HepG2 (cell line): ENCODE data around the gene PPM1M. TPM values are rescaled to one million over a fixed set of nuclear protein-coding genes. Genes with fewer than 3 reads are reported as not detected.

Source experiments
- ATRX ChIP-seq: sonication (generic); formaldehyde crosslinking; IDR thresholded peaks from 2 replicates; pipeline ENCODE4 v1.4.0; 2020; ENCODE audit warnings: missing genetic modification reagents, borderline replicate concordance
- CBX5 ChIP-seq: sonication (generic); formaldehyde crosslinking; IDR thresholded peaks from 2 replicates; pipeline ENCODE4 v1.4.0; 2020; ENCODE audit warnings: missing genetic modification reagents, borderline replicate concordance
- CENPBD1 ChIP-seq: sonication (generic); formaldehyde crosslinking; IDR thresholded peaks from 2 replicates; pipeline ENCODE4 v1.8.0; 2022; ENCODE audit warnings: missing genetic modification reagents, low read depth, mild to moderate bottlenecking, borderline replicate concordance
- FOXJ3 ChIP-seq: sonication (generic); formaldehyde crosslinking; IDR thresholded peaks from 2 replicates; pipeline ENCODE4 v1.4.0; 2020; ENCODE audit warnings: missing genetic modification reagents, mild to moderate bottlenecking, borderline replicate concordance
- HES4 ChIP-seq: sonication (generic); formaldehyde crosslinking; IDR thresholded peaks from 2 replicates; pipeline ENCODE4 v1.9.0; 2021; ENCODE audit warnings: mild to moderate bottlenecking, missing genetic modification reagents, borderline replicate concordance
- MEF2D ChIP-seq: sonication (generic); formaldehyde crosslinking; IDR thresholded peaks from 2 replicates; pipeline ENCODE4 v1.5.1; 2020; ENCODE audit warnings: mild to moderate bottlenecking, missing genetic modification reagents
- RBFOX2 ChIP-seq: fragments of 200-400 bp; formaldehyde crosslinking; IDR thresholded peaks from 2 replicates; pipeline ENCODE4 v1.6.1; 2017; ENCODE audit warnings: low read depth, mild to moderate bottlenecking, low read length
- SP5 ChIP-seq: IDR thresholded peaks from 2 replicates; pipeline ENCODE4 v1.6.1; 2016; ENCODE audit warnings: low read depth, borderline replicate concordance
- TAF15 ChIP-seq: fragments of 200-400 bp; formaldehyde crosslinking; IDR thresholded peaks from one replicate; pipeline ENCODE4 v1.6.1; 2018; ENCODE audit warnings: mild to moderate bottlenecking, low read depth, low read length; ENCODE audit not compliant: poor library complexity, severe bottlenecking
- TEAD3 ChIP-seq: optimal IDR thresholded peaks from 2 replicates; pipeline ENCODE3; 2016; ENCODE audit warnings: borderline replicate concordance
- TP53 ChIP-seq: sonication (generic); formaldehyde crosslinking; conservative IDR thresholded peaks from 2 replicates; pipeline ENCODE4 v1.4.0; 2020; ENCODE audit warnings: missing genetic modification reagents
- ZBTB21 ChIP-seq: sonication (generic); formaldehyde crosslinking; IDR thresholded peaks from 2 replicates; pipeline ENCODE4 v1.4.0; 2020; ENCODE audit warnings: missing genetic modification reagents
- ZBTB7B ChIP-seq: sonication (generic); formaldehyde crosslinking; IDR thresholded peaks from 2 replicates; pipeline ENCODE4 v1.4.0; 2020; ENCODE audit warnings: missing genetic modification reagents
- ZFP37 ChIP-seq: sonication (generic); formaldehyde crosslinking; IDR thresholded peaks from 2 replicates; pipeline ENCODE4 v1.4.0; 2020; ENCODE audit warnings: missing genetic modification reagents, borderline replicate concordance
- ZFP82 ChIP-seq: sonication (generic); formaldehyde crosslinking; IDR thresholded peaks from 2 replicates; pipeline ENCODE4 v1.5.1; 2020; ENCODE audit warnings: mild to moderate bottlenecking, missing genetic modification reagents, borderline replicate concordance
- ZFX ChIP-seq: sonication (generic); formaldehyde crosslinking; IDR thresholded peaks from 2 replicates; pipeline ENCODE4 v1.4.0; 2020; ENCODE audit warnings: mild to moderate bottlenecking, low read depth, missing genetic modification reagents, moderate library complexity
- ZFYVE20 ChIP-seq: sonication (generic); formaldehyde crosslinking; IDR thresholded peaks from 2 replicates; pipeline ENCODE4 v1.8.0; 2023; ENCODE audit warnings: low read depth, mild to moderate bottlenecking, moderate library complexity, missing genetic modification reagents, borderline replicate concordance
- ZNF136 ChIP-seq: sonication (generic); formaldehyde crosslinking; IDR thresholded peaks from 2 replicates; pipeline ENCODE4 v1.8.1; 2022; ENCODE audit warnings: low read depth, mild to moderate bottlenecking, moderate library complexity, missing genetic modification reagents
- ZNF234 ChIP-seq: sonication (generic); formaldehyde crosslinking; conservative IDR thresholded peaks from 2 replicates; pipeline ENCODE4 v1.5.1; 2020; ENCODE audit warnings: mild to moderate bottlenecking, missing genetic modification reagents
- ZNF274 ChIP-seq: sonication (generic); formaldehyde crosslinking; IDR thresholded peaks from 2 replicates; pipeline ENCODE4 v1.5.1; 2020; ENCODE audit warnings: mild to moderate bottlenecking, missing genetic modification reagents
- ZNF333 ChIP-seq: sonication (generic); formaldehyde crosslinking; IDR thresholded peaks from 2 replicates; pipeline ENCODE4 v1.4.0; 2020; ENCODE audit warnings: mild to moderate bottlenecking, missing genetic modification reagents, borderline replicate concordance
- ZNF557 ChIP-seq: sonication (generic); formaldehyde crosslinking; IDR thresholded peaks from 2 replicates; pipeline ENCODE4 v1.4.0; 2020; ENCODE audit warnings: missing genetic modification reagents
- ZNF660 ChIP-seq: sonication (generic); formaldehyde crosslinking; IDR thresholded peaks from 2 replicates; pipeline ENCODE4 v1.5.1; 2020; ENCODE audit warnings: mild to moderate bottlenecking, low read depth, missing genetic modification reagents, borderline replicate concordance
- ZNF766 ChIP-seq: sonication (generic); formaldehyde crosslinking; IDR thresholded peaks from 2 replicates; pipeline ENCODE4 v1.5.0; 2020; ENCODE audit warnings: missing genetic modification reagents, borderline replicate concordance
- ZNF782 ChIP-seq: sonication (generic); formaldehyde crosslinking; IDR thresholded peaks from 2 replicates; pipeline ENCODE4 v1.4.0; 2020; ENCODE audit warnings: missing genetic modification reagents, mild to moderate bottlenecking, borderline replicate concordance
- polyA plus RNA-seq, 8 experiments: library from polyadenylated mRNA; depleted of rRNA in 3 of 8; stranded (reverse) in 7 of 8; unstranded in 1 of 8; fragments of >200 nt; fragmentation: Illumina TruSeq in 4 of 8; extraction: Trizol in 4 of 8; gene quantifications; 2 replicates each; pipeline versions ENCODE4 v1.2.1 to v1.2.3, GENCODE V29; 2011 to 2016; ENCODE audit warnings: low read depth in 4 of 8, missing spikeins in 1 of 8, mixed read lengths in 1 of 8; ENCODE audit not compliant: insufficient read depth in 1 of 8
- total RNA-seq, 5 experiments: library from RNA; depleted of rRNA; stranded (reverse); fragments of >200 nt; fragmentation: Illumina TruSeq; extraction: Trizol; gene quantifications; 2 replicates each; pipeline ENCODE4 v1.2.3, GENCODE V29; 2016; ENCODE audit warnings: low read depth in 1 of 5
- TF ChIP-seq, protein P1 (sequence below): sonication (generic); formaldehyde crosslinking; IDR thresholded peaks from 2 replicates; pipeline ENCODE4 v1.5.1; 2020; ENCODE audit warnings: mild to moderate bottlenecking, moderate library complexity, missing genetic modification reagents
- TF ChIP-seq, protein P2 (sequence below): sonication (generic); formaldehyde crosslinking; IDR thresholded peaks from 2 replicates; pipeline ENCODE4 v1.4.0; 2020; ENCODE audit warnings: mild to moderate bottlenecking, missing genetic modification reagents

PPM1M gene
- total and polyA plus RNA-seq, 2 of the 13 experiments (the other 11 are each of a cell fraction or from before 2014, with no cell fraction given), result 2.5 to 5.9 TPM

- TF ChIP-seq ZNF274 (CRISPR knock-in tag), result 0 out of 2 replicates have a peak, but pooled peaks have one; percentile 32
- TF ChIP-seq ZNF766 (CRISPR knock-in tag), result peak; percentile 80; the same call in 1 of the 2 replicates
- TF ChIP-seq ZNF333, result no peak
- TF ChIP-seq HES4 (CRISPR knock-in tag), result peak; percentile 89
- TF ChIP-seq SP5, result no peak
- TF ChIP-seq, protein P1, sequence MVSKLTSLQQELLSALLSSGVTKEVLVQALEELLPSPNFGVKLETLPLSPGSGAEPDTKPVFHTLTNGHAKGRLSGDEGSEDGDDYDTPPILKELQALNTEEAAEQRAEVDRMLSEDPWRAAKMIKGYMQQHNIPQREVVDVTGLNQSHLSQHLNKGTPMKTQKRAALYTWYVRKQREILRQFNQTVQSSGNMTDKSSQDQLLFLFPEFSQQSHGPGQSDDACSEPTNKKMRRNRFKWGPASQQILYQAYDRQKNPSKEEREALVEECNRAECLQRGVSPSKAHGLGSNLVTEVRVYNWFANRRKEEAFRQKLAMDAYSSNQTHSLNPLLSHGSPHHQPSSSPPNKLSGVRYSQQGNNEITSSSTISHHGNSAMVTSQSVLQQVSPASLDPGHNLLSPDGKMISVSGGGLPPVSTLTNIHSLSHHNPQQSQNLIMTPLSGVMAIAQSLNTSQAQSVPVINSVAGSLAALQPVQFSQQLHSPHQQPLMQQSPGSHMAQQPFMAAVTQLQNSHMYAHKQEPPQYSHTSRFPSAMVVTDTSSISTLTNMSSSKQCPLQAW, result no peak
- peak; percentile 34; the same call in 1 of the 2 replicates for TF ChIP-seq ZNF782 (CRISPR knock-in tag)
- no peak for TF ChIP-seq ZNF136 (CRISPR knock-in tag)
- no peak for TF ChIP-seq ZNF234 (CRISPR knock-in tag)
- no peak for TF ChIP-seq MEF2D (CRISPR knock-in tag)
- no peak for TF ChIP-seq ZFP37 (CRISPR knock-in tag)
- no peak for TF ChIP-seq TP53 (CRISPR knock-in tag)
- TF ChIP-seq ZBTB7B (CRISPR knock-in tag), result peak; percentile 43; the same call in 1 of the 2 replicates
- TF ChIP-seq ZNF557 (CRISPR knock-in tag), result no peak
- peak; percentile 84; the same call in 1 of the 2 replicates for TF ChIP-seq ZFYVE20
- TF ChIP-seq CENPBD1 (CRISPR knock-in tag), result no peak; the same call in 1 of the 2 replicates
- peak; percentile 76 for TF ChIP-seq ZFX (CRISPR knock-in tag)
- no peak for TF ChIP-seq ZNF660 (CRISPR knock-in tag)
- TF ChIP-seq RBFOX2, result peak; percentile 51; the same call in 1 of the 2 replicates
- TF ChIP-seq TAF15, result no peak
- no peak for TF ChIP-seq FOXJ3 (CRISPR knock-in tag)
- TF ChIP-seq TEAD3, result peak; percentile 77
- no peak for TF ChIP-seq ZBTB21
- no peak; the same call in 1 of the 2 replicates for TF ChIP-seq ZFP82 (CRISPR knock-in tag)
- no peak for TF ChIP-seq CBX5 (CRISPR knock-in tag)
- TF ChIP-seq, protein P2, sequence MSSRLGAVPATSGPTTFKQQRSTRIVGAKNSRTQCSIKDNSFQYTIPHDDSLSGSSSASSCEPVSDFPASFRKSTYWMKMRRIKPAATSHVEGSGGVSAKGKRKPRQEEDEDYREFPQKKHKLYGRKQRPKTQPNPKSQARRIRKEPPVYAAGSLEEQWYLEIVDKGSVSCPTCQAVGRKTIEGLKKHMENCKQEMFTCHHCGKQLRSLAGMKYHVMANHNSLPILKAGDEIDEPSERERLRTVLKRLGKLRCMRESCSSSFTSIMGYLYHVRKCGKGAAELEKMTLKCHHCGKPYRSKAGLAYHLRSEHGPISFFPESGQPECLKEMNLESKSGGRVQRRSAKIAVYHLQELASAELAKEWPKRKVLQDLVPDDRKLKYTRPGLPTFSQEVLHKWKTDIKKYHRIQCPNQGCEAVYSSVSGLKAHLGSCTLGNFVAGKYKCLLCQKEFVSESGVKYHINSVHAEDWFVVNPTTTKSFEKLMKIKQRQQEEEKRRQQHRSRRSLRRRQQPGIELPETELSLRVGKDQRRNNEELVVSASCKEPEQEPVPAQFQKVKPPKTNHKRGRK, result no peak
- no peak for TF ChIP-seq ATRX (CRISPR knock-in tag)
Measured at GRCh38 chr3:52245322-52246263, at the start of gene PPM1M (continued).
